Upper lobe of left lung (tissue), 6 donors: ENCODE data around the gene SARS1. TPM values are rescaled to one million over a fixed set of nuclear protein-coding genes. Genes with fewer than 3 reads are reported as not detected.
A peak's percentile ranks its signal among the peaks of the same experiment; 100 is the strongest.
"Not testable (repeated sequence)": the region's sequence is repeated elsewhere in the genome, so short reads cannot be mapped to it uniquely, and the experiment has no call there.

Source experiments
- ATAC-seq, 2 donors: fragments of 200-7000 bp; cut with Tn5 transposase; one replicate each; pipeline ENCODE4 v1.9.1; 2022; ENCODE audit warnings: mild to moderate bottlenecking in 2 of 2, moderate library complexity in 2 of 2; ENCODE audit not compliant: low FRiP score in 2 of 2
- DNase-seq, 2 donors: peaks; one replicate each; pipeline ENCODE4 v3.0.0-alpha.2; 2019 to 2020
- H3K27ac ChIP-seq, 4 donors: fragments of 200-600 bp; sonication (generic); one replicate each; pipeline ENCODE4 v1.5.1; 2016 to 2019
- H3K27me3 ChIP-seq, 4 donors: fragments of 200-600 bp; sonication (generic); one replicate each; pipeline ENCODE4 v1.5.1; 2017 to 2019
- H3K36me3 ChIP-seq, 4 donors: fragments of 200-600 bp; sonication (generic); one replicate each; pipeline ENCODE4 v1.5.1; 2016 to 2019
- H3K4me1 ChIP-seq, 4 donors: fragments of 200-600 bp; sonication (generic); one replicate each; pipeline ENCODE4 v1.5.1; 2018 to 2019
- H3K4me3 ChIP-seq, 4 donors: fragments of 200-600 bp; sonication (generic); one replicate each; pipeline ENCODE4 v1.5.1; 2017 to 2019; ENCODE audit warnings: mild to moderate bottlenecking in 2 of 4, moderate library complexity in 1 of 4
- H3K9me3 ChIP-seq, 4 donors: fragments of 200-600 bp; sonication (generic); one replicate each; pipeline ENCODE4 v1.5.1; 2018 to 2019
- EP300 ChIP-seq, 4 donors: sonication (generic); formaldehyde crosslinking; IDR thresholded peaks; one replicate each; pipeline ENCODE4 v1.5.1; 2017; ENCODE audit warnings: antibody characterized with exemption in 4 of 4, control low read depth in 2 of 4
- POLR2A ChIP-seq, 4 donors: fragments of 450-650 bp; IDR thresholded peaks; one replicate each; pipeline ENCODE4 v1.5.1; 2016 to 2017; ENCODE audit warnings: antibody characterized with exemption in 4 of 4, mild to moderate bottlenecking in 2 of 4
- POLR2AphosphoS5 ChIP-seq, 2 donors: sonication (generic); formaldehyde crosslinking; IDR thresholded peaks; one replicate each; pipeline ENCODE4 v1.5.1; 2017; ENCODE audit warnings: antibody characterized with exemption in 2 of 2
- WGBS, 2 donors: methylation state at CpG; one replicate each; pipeline ENCODE4 v1.1.5; 2017 to 2018; 5-methylcytosine and 5-hydroxymethylcytosine counted together
- total RNA-seq, 6 donors: library from RNA; depleted of rRNA in 4 of 6; stranded (reverse); fragments of >200 nt in 4 of 6; gene quantifications; one replicate each; pipeline versions ENCODE4 v1.1.0 to v1.2.1, GENCODE V29; 2016 to 2021
- TF ChIP-seq, protein P1 (sequence below), 6 experiments: fragments of 450-650 bp in 4 of 6; fragments of 200-600 bp in 2 of 6; sonication (generic) in 2 of 6; IDR thresholded peaks; one replicate each; pipeline ENCODE4 v1.5.1; 2016 to 2019; ENCODE audit warnings: antibody characterized with exemption in 6 of 6
- donor health status: DM: no; HTN: no; CAD: no; lungs with moderate emphysema.
- donor health status: DM: no; HTN: yes; CAD: no; lungs with severe emphysema.

SARS1 gene
- total RNA-seq, 6 donors from 2014 or later: 126 to 212 (median 160) TPM

DNA sequence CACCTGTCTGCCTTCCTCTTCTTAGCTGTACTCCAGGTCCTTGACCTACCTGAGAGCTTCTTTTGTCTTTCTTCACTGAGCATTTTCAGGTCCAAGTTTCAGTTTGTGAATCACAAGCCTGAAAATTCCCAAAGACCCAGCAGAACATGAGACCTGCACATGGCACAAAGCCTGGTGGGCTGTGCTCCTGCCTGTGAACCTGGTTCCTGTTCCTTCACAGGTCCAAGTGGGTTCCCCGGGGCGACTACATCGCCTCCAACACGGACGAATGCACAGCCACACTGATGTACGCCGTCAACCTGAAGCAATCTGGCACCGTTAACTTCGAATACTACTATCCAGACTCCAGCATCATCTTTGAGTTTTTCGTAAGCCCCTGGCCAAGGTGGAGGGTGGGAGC, 42.1 kb upstream of the SARS1 start:
- Histone ChIP-seq H3K36me3 (no peaks in the 10 kb centered on the region), H3K27me3 (no peaks in the 10 kb centered on the region), H3K27ac (no peak overlapping the region), H3K4me3 (no peak overlapping the region), H3K4me1 (peaks cover 0 to 24% (median 9%) of the 10 kb centered on the region in 4 donors), H3K9me3 (no peaks in the 10 kb centered on the region)
- TF ChIP-seq POLR2A (IDR thresholded peaks at IDR 0.05) (no peak), EP300 (IDR thresholded peaks at IDR 0.05) (no peak), POLR2AphosphoS5 (IDR thresholded peaks at IDR 0.05) (no peak)
- TF ChIP-seq, protein P1, sequence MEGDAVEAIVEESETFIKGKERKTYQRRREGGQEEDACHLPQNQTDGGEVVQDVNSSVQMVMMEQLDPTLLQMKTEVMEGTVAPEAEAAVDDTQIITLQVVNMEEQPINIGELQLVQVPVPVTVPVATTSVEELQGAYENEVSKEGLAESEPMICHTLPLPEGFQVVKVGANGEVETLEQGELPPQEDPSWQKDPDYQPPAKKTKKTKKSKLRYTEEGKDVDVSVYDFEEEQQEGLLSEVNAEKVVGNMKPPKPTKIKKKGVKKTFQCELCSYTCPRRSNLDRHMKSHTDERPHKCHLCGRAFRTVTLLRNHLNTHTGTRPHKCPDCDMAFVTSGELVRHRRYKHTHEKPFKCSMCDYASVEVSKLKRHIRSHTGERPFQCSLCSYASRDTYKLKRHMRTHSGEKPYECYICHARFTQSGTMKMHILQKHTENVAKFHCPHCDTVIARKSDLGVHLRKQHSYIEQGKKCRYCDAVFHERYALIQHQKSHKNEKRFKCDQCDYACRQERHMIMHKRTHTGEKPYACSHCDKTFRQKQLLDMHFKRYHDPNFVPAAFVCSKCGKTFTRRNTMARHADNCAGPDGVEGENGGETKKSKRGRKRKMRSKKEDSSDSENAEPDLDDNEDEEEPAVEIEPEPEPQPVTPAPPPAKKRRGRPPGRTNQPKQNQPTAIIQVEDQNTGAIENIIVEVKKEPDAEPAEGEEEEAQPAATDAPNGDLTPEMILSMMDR (IDR thresholded peaks at IDR 0.05): no peak
- 90 to 98% methylated on average over 10 of the region's 10 CpGs for WGBS, 2 donors
- ATAC-seq: no peak
- no peak for DNase-seq

DNA sequence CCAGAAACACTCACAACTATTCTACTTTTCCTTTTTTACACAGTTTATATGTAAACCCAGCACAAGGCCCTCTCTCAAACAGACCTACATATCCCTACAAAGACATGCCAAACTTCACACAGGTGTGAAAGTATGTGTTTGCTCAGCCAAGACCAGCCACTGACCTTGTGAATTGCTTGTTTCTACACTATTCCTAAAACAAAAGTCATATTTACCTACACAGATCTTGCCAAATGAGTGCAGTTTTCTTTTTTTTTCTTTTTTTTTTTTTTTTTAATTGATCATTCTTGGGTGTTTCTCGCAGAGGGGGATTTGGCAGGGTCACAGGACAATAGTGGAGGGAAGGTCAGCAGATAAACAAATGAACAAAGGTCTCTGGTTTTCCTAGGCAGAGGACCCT, 37.4 kb upstream of the SARS1 start:
- not testable (repeated sequence) for DNase-seq, H3K4me3 ChIP-seq, H3K36me3 ChIP-seq, H3K27me3 ChIP-seq, H3K9me3 ChIP-seq
- peak in 1 of 2 donors; percentile 68 for ATAC-seq
- Histone ChIP-seq H3K27ac (peak overlapping the region; percentile 47 to 69 (median 60)), H3K4me1 (peaks cover 0 to 23% (median 11%) of the 10 kb centered on the region in 4 donors)
- 38 to 63% methylated on average over 1 of the region's 1 CpG for WGBS, 2 donors

DNA sequence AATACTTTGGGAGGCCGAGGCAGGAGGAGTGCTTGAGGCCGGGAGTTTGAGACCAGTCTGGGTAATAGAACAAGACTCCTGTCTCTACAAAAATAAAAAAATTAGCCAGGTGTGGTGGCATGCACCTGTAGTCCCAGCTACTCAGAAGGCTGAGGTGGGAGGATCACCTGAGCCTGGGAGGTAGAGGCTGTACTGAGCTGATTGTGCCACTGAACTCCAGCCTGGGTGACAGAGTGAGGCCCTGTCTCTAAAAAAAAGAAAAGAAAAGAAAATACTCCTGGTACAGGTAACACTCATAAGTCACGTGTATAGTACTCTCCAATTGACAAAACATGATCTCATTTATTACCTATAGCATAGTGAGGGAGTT, 33.0 kb upstream of the SARS1 start:
- Histone ChIP-seq H3K4me1 (peaks cover 12 to 56% (median 24%) of the 10 kb centered on the region in 4 donors), H3K27ac (peak overlapping the region; percentile 55 to 76 (median 72))
- not testable (repeated sequence) for H3K36me3 ChIP-seq, H3K27me3 ChIP-seq, H3K9me3 ChIP-seq, H3K4me3 ChIP-seq, ATAC-seq
- 51 to 69% methylated on average over 3 of the region's 3 CpGs for WGBS, 2 donors
- peak in 1 of 2 donors; percentile 52 for DNase-seq

- Histone ChIP-seq H3K27ac (peak overlapping the region; percentile 55 to 76 (median 72)), H3K4me1 (peaks cover 18 to 56% (median 29%) of the 10 kb centered on the region in 4 donors), H3K27me3 (no peaks in the 10 kb centered on the region), H3K36me3 (no peaks in the 10 kb centered on the region), H3K9me3 (no peaks in the 10 kb centered on the region), H3K4me3 (no peak overlapping the region)
- DNase-seq: no peak
- TF ChIP-seq, protein P1 (IDR thresholded peaks at IDR 0.05): no peak
- peak in 1 of 4 donors; percentile 6 for TF ChIP-seq EP300 (IDR thresholded peaks at IDR 0.05)
- peak in 1 of 2 donors; percentile 41 for ATAC-seq
- 36 to 40% methylated on average over 4 of the region's 4 CpGs for WGBS, 2 donors
These were observed 32.5 kb upstream of the SARS1 start for GRCh38 chr1:109181085-109181806.

- Histone ChIP-seq H3K4me3 (no peak overlapping the region), H3K9me3 (no peaks in the 10 kb centered on the region), H3K36me3 (no peaks in the 10 kb centered on the region), H3K4me1 (peaks cover 18 to 61% (median 34%) of the 10 kb centered on the region in 4 donors), H3K27ac (peak overlapping the region; percentile 55 to 76 (median 72)), H3K27me3 (no peaks in the 10 kb centered on the region)
- DNase-seq (no peak), ATAC-seq (no peak)
- TF ChIP-seq, protein P1 (IDR thresholded peaks at IDR 0.05): no peak
- no peak for TF ChIP-seq POLR2AphosphoS5 (IDR thresholded peaks at IDR 0.05)
- no peak for TF ChIP-seq POLR2A (IDR thresholded peaks at IDR 0.05)
- TF ChIP-seq EP300 (IDR thresholded peaks at IDR 0.05): no peak
- 43 to 45% methylated on average over 4 of the region's 4 CpGs for WGBS, 2 donors
These were observed 31.9 kb upstream of the SARS1 start for GRCh38 chr1:109181807-109182163.
